ENCODE data around the gene LHFPL2.

Gene LHFPL2

GRCh38 chr5:78600687-78601414 is 47.7 kb downstream of the LHFPL2 start:
- in situ Hi-C loops (cut with MboI; ENCODE audit: low sequenced_read_pairs), result no loop called here

- in situ Hi-C loops (cut with MboI; ENCODE audit: low sequenced_read_pairs), result no loop called here
These were observed 49.6 kb downstream of the LHFPL2 start for GRCh38 chr5:78598973-78599372.

- in situ Hi-C loops (cut with MboI; ENCODE audit: low sequenced_read_pairs), result no loop called here
These were observed 50.6 kb downstream of the LHFPL2 start for GRCh38 chr5:78597974-78598371.

- in situ Hi-C loops (cut with MboI; ENCODE audit: low sequenced_read_pairs), result no loop called here
These were observed 51.3 kb downstream of the LHFPL2 start for GRCh38 chr5:78597068-78597973.

GRCh38 chr5:78595458-78595921 is 53.1 kb downstream of the LHFPL2 start:
- in situ Hi-C loops (cut with MboI; ENCODE audit: low sequenced_read_pairs), result no loop called here

- in situ Hi-C loops (cut with MboI; ENCODE audit: low sequenced_read_pairs), result no loop called here
These were observed 53.7 kb downstream of the LHFPL2 start for GRCh38 chr5:78594610-78595457.

GRCh38 chr5:78594021-78594420 is 54.6 kb downstream of the LHFPL2 start:
- in situ Hi-C loops (cut with MboI; ENCODE audit: low sequenced_read_pairs), result no loop called here

- in situ Hi-C loops (cut with MboI; ENCODE audit: low sequenced_read_pairs), result no loop called here
These were observed 55.1 kb downstream of the LHFPL2 start for GRCh38 chr5:78593465-78593864.

GRCh38 chr5:78592735-78593386 is 55.7 kb downstream of the LHFPL2 start:
- in situ Hi-C loops (cut with MboI; ENCODE audit: low sequenced_read_pairs), result no loop called here

- in situ Hi-C loops (cut with MboI; ENCODE audit: low sequenced_read_pairs), result no loop called here
These were observed 56.4 kb downstream of the LHFPL2 start for GRCh38 chr5:78591972-78592700.

- in situ Hi-C loops (cut with MboI; ENCODE audit: low sequenced_read_pairs), result no loop called here
These were observed 57.4 kb downstream of the LHFPL2 start for GRCh38 chr5:78591138-78591612.

GRCh38 chr5:78589923-78590322 is 58.6 kb downstream of the LHFPL2 start:
- in situ Hi-C loops (cut with MboI; ENCODE audit: low sequenced_read_pairs), result no loop called here

- in situ Hi-C loops (cut with MboI; ENCODE audit: low sequenced_read_pairs), result no loop called here
These were observed 60.1 kb downstream of the LHFPL2 start for GRCh38 chr5:78588507-78588906.

GRCh38 chr5:78587775-78588291 is 60.7 kb downstream of the LHFPL2 start:
- in situ Hi-C loops (cut with MboI; ENCODE audit: low sequenced_read_pairs), result no loop called here

- in situ Hi-C loops (cut with MboI; ENCODE audit: low sequenced_read_pairs), result no loop called here
These were observed 61.3 kb downstream of the LHFPL2 start for GRCh38 chr5:78587081-78587774.

- in situ Hi-C loops (cut with MboI; ENCODE audit: low sequenced_read_pairs), result no loop called here
These were observed 62.3 kb downstream of the LHFPL2 start for GRCh38 chr5:78586251-78586650.

- in situ Hi-C loops (cut with MboI; ENCODE audit: low sequenced_read_pairs), result no loop called here
These were observed 70.6 kb downstream of the LHFPL2 start for GRCh38 chr5:78578015-78578414.

GRCh38 chr5:78577071-78577807 is 71.3 kb downstream of the LHFPL2 start:
- in situ Hi-C loops (cut with MboI; ENCODE audit: low sequenced_read_pairs), result no loop called here

All from hTERT RPE-1 (cell line).